GM12865 (cell line): ENCODE measurements around the gene BMP5.
"Not testable (repeated sequence)": the region's sequence is repeated elsewhere in the genome, so short reads cannot be mapped to it uniquely, and the experiment has no call there.

Source experiments
- DNase-seq: peaks from one replicate; pipeline ENCODE4 v3.0.0; 2010; ENCODE audit warnings: low read depth
- H3K4me3 ChIP-seq: 2 replicates; pipeline ENCODE4 v1.5.1; 2011; ENCODE audit warnings: mild to moderate bottlenecking, low read depth, low read length, control low read depth
- CTCF ChIP-seq: IDR thresholded peaks from 2 replicates; pipeline ENCODE4 v1.5.1; 2011; ENCODE audit warnings: low read length, control low read depth, low read depth, inconsistent platforms; ENCODE audit not compliant: insufficient read depth; ENCODE audit errors: missing control alignments

Gene BMP5

GRCh38 chr6:55913228-55914195, 38.1 kb upstream of the BMP5 start:
- H3K4me3 ChIP-seq: no peak overlapping the region
- peak; percentile 26 for DNase-seq
- TF ChIP-seq CTCF: no peak

GRCh38 chr6:55910466-55910865, 35.1 kb upstream of the BMP5 start:
- DNase-seq, H3K4me3 ChIP-seq: not testable (repeated sequence)

GRCh38 chr6:55909911-55910310, 34.5 kb upstream of the BMP5 start:
- not testable (repeated sequence) for DNase-seq, H3K4me3 ChIP-seq

GRCh38 chr6:55902796-55903195, 27.4 kb upstream of the BMP5 start:
- H3K4me3 ChIP-seq: no peak overlapping the region
- DNase-seq: no peak
- TF ChIP-seq CTCF: no peak

GRCh38 chr6:55901765-55902270, 26.4 kb upstream of the BMP5 start:
- DNase-seq: no peak
- H3K4me3 ChIP-seq: no peak overlapping the region
- TF ChIP-seq CTCF: no peak

GRCh38 chr6:55898342-55898741, 23.0 kb upstream of the BMP5 start:
- DNase-seq: no peak

GRCh38 chr6:55897346-55897745, 22.0 kb upstream of the BMP5 start:
- no peak for TF ChIP-seq CTCF

More at GRCh38 chr6:55898342-55898741, 23.0 kb upstream of the BMP5 start:
- H3K4me3 ChIP-seq: no peak overlapping the region
- no peak for TF ChIP-seq CTCF

GRCh38 chr6:55895972-55896730, 20.8 kb upstream of the BMP5 start:
- DNase-seq: no peak
- TF ChIP-seq CTCF: no peak
- no peak overlapping the region for H3K4me3 ChIP-seq

More at GRCh38 chr6:55897346-55897745, 22.0 kb upstream of the BMP5 start:
- DNase-seq: no peak
- no peak overlapping the region for H3K4me3 ChIP-seq
